EL (cell line): ENCODE results near the gene KDELR3.

Experiments
- DNase-seq: peaks from one replicate; pipeline ENCODE4 v3.0.0-alpha.2; 2016

KDELR3 gene

DNA sequence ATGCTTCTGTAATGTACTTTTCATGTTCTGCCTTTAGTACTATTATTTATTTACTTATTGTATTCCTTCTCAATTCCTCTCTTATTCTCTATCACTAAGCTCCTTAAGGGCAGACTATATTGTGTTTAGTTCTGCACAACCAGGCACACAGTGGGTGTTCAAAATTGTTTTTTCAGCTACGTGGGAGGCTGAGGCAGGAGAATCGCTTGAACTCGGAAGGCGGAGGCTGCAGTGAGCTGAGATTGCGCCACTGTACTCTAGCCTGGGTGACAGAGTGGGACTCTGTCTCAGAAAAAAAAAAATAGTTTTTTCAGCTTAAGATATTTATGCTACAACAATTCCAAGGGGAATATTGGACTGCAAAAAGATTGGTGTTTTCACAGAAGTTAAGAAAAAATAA lies 55.6 kb downstream of the KDELR3 start:
- DNase-seq = no peak

DNA sequence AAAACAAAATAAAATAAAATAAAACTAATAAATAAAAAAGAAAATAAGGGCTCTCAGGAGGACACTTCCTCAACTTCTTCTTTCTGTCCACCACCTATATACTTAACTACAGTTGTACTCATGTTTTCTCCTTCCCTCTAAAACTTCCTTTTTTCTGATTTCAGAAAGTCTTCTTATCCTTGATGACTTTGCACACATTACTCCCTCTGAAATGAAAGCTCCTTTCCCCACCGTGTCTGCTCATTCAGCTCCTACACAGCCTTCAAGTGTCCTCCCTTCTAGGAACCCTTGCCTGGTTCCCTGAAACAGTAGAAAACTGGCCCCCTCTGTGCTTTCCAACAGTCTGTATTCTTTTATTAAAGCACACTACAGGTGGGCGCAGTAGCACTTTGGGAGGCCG lies 56.5 kb downstream of the KDELR3 start:
- DNase-seq = no peak

DNA sequence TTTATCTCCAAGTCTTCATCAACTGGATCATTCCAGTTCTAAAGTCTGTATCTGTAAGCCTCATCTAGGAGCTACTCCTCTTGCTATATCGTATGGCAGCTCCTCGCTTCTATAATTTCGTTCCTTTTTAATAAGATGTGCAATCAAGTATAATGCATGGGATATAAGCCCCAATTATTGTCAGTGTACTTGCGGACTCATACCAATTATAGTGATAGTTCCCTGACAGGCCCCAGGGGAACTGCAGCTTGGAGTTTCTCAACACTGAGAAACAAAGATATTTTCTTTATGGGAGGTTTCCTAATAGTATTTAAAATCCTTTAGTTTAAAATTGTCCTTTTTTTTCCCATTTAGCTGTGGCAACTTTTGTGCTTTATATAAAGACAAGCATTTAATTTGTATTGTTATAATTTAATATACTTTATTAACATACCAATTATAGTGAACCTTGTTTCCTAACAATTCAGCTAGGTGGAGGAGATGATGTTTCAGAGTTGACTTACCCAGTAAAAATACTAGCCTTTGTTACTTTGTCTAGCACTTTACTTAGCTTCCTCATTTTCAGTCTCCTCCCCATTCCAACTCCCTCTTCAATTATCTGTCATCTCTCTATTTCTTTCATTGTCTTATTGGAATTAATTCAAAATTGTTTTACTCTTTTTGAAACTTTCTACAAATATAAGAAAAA lies 63.5 kb downstream of the KDELR3 start:
- DNase-seq = no peak
